Esophagus squamous epithelium (tissue), 4 donors: ENCODE data around the gene TREML4.

Experiments
- CTCF ChIP-seq, 6 experiments: fragments of 450-650 bp in 4 of 6; fragments of 200-600 bp in 2 of 6; sonication (generic) in 2 of 6; IDR thresholded peaks; one replicate each; pipeline ENCODE4 v1.5.1; 2016 to 2019; ENCODE audit warnings: antibody characterized with exemption in 6 of 6, mild to moderate bottlenecking in 4 of 6, moderate library complexity in 4 of 6
- POLR2A ChIP-seq, 4 donors: fragments of 450-650 bp; IDR thresholded peaks; one replicate each; pipeline ENCODE4 v1.6.1; 2017; ENCODE audit warnings: antibody characterized with exemption in 4 of 4, mild to moderate bottlenecking in 4 of 4, moderate library complexity in 3 of 4

DNA sequence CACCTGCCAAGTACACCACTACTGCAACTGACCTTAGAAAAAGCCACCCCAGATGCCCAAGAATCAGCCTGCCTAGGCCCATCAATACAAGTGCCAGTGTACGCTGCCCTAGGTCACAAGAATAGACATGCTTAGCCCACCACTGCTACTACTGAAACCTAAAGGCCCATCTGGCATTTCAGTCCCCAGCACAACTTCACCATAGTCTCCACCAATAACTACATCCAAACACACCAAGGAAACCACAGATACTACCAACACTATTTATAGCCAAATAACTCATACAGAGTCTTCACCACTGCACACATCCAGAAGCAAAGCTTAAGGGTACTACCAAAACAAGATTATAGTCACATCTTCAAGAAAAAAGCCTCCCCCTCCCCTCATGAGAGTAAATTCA is 28.2 kb downstream of the TREML4 start:
- TF ChIP-seq CTCF (IDR thresholded peaks at IDR 0.05), result no peak
- TF ChIP-seq POLR2A (IDR thresholded peaks at IDR 0.05), result no peak
